ENCODE results near the gene HS6ST3.

Gene HS6ST3

GRCh38 chr13:96851856-96852445 lies 762.0 kb downstream of the HS6ST3 start:
- no peak for DNase-seq

GRCh38 chr13:96858133-96858826 lies 768.4 kb downstream of the HS6ST3 start:
- DNase-seq = no peak

- no peak for DNase-seq
These were observed 771.0 kb downstream of the HS6ST3 start for GRCh38 chr13:96860882-96861281.

GRCh38 chr13:96862093-96862492 lies 772.2 kb downstream of the HS6ST3 start:
- no peak for DNase-seq

- no peak for DNase-seq
These were observed 773.1 kb downstream of the HS6ST3 start for GRCh38 chr13:96862999-96863398.

- no peak for DNase-seq
These were observed 781.6 kb downstream of the HS6ST3 start for GRCh38 chr13:96871469-96871868.

GRCh38 chr13:96880419-96880818 lies 790.5 kb downstream of the HS6ST3 start:
- DNase-seq = no peak
